ENCODE results near the gene GMIP.

DNA sequence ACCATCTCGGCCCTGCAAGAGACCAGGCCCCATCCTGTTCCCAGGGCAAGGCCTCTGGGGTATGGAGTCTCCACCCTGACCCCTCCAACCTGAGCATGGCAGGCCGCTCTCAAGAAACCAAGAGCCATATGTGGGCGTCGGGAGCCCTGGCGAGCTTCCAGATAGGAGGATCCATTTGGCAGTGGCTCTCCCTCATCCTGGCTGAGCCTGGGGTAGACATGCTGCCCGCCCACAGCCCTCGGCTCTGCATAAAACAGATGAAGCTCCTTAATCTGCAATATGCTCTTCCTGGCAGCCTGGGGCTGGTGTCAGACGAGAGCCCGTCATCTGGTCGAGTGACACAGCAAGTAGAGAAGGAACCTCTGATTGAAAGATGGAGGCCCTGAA is 13.9 kb upstream of the GMIP start:
- no peak for TF ChIP-seq POLR2A (IDR thresholded peaks at IDR 0.05)
- TF ChIP-seq, protein P1, sequence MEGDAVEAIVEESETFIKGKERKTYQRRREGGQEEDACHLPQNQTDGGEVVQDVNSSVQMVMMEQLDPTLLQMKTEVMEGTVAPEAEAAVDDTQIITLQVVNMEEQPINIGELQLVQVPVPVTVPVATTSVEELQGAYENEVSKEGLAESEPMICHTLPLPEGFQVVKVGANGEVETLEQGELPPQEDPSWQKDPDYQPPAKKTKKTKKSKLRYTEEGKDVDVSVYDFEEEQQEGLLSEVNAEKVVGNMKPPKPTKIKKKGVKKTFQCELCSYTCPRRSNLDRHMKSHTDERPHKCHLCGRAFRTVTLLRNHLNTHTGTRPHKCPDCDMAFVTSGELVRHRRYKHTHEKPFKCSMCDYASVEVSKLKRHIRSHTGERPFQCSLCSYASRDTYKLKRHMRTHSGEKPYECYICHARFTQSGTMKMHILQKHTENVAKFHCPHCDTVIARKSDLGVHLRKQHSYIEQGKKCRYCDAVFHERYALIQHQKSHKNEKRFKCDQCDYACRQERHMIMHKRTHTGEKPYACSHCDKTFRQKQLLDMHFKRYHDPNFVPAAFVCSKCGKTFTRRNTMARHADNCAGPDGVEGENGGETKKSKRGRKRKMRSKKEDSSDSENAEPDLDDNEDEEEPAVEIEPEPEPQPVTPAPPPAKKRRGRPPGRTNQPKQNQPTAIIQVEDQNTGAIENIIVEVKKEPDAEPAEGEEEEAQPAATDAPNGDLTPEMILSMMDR (IDR thresholded peaks at IDR 0.05) = no peak
